DMS79 (cell line): ENCODE data around the gene SLC35A2.

Experiments
- DNase-seq: peaks from one replicate; lab custom pipeline; 2025; lab: John Stamatoyannopoulos, UW

SLC35A2 gene

DNA sequence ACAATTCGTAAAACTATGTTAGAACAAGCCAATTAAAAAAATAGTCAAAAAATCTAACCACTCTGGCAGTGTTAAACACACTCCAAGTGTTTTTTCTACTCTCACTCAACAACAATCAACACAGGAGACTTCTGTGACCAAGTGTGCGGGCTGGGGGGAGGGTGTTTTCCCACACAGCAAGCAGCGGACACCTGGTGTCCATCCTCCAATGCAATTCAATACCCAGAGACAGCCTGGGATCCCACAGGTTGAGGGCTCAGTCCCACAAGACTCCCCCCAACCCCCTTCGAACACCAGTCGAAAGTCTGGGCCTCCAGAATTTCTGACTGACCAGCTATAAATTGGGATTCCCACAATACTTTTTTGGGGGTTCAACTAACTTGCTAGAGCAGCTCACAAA, 15.7 kb upstream of the SLC35A2 start:
- DNase-seq = no peak

DNA sequence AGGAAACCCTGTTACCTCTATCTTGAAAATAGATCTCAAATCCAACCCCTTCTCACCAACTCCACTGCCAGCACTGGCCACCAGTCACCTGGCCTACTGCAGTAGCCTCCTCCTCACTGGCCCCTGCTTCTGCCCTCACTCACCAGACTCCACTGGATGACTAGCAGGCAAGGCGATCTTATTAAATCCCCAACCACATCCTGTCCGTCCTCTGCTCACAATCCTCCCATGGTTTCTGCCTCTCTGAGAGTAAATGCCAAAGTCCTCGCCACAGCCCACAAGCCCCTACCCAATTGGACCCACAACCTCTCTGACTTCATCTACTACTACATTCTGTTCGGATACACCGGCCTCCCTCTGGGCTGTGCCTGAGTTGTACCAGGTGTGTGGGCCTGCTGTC, 12.8 kb upstream of the SLC35A2 start:
- no peak for DNase-seq

DNA sequence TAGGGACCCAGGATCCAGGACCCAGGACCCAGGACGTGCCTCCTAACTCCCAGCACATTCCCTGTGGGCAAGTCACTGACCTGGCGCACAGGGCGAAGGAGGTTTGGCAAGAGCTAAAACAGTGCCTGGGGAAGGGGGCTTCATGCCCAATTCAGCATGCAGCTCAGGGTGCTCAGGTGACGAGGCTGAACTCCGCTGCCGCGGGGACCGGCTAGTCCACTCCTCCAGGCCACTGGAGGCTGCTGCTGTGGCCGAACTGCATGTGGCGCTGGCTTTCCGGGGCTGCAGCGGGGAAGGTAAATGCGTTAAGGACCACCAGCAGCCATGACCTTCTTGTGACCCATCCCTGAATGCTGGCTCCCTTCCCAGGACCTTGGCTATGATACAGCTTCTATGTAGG, 12.3 kb upstream of the SLC35A2 start:
- no peak for DNase-seq

DNA sequence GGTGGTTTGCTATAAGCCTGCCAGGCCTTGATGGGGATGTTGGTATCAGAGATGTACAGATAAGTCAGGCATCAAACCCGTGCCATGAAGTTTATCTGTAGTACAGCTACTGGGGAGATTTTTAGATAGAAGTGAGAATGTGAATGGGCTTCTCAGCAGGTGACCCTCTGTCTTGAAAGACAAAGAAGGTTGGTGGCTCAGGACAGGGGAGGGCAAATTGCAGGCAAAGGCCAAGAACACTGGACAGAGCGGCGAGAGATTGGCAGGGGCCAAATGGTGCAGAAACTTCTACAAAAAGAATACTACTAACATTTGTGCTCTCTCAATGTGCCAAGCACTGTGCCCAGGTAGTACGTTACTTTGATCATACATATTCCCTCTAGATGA, 9.3 kb upstream of the SLC35A2 start:
- DNase-seq = no peak

DNA sequence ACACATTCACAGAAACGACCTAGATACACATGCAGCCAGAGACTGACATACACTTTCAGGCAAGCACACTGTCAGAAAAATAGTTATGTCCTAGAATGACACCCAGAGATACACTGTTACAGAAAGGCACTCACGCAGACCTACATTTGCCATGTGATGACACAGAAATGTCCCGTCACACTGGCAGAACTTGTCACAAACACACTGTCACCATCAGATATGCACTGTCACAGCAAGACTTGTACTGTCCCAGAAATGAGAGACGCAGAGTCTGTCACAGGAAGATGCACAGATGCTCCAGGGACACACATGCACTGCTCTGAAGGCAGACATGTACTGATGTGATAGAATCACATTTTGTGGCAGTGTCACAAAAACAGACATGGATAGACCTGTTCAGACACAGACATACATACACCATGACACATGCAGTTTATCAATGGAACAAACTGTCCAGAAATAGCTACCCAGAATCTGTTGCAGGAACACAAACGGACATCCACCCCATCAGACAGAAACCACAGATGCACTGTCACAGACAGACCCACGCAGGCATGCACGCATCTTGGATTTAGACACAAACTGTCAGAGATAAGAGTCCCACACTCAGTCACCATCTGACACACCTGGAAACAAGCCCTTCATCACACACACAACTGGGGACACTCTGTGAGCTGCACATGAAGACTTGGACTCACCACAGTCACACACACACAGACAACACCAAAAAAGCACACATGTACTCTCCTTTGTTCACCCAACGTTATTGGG, 8.7 kb upstream of the SLC35A2 start:
- no peak for DNase-seq

DNA sequence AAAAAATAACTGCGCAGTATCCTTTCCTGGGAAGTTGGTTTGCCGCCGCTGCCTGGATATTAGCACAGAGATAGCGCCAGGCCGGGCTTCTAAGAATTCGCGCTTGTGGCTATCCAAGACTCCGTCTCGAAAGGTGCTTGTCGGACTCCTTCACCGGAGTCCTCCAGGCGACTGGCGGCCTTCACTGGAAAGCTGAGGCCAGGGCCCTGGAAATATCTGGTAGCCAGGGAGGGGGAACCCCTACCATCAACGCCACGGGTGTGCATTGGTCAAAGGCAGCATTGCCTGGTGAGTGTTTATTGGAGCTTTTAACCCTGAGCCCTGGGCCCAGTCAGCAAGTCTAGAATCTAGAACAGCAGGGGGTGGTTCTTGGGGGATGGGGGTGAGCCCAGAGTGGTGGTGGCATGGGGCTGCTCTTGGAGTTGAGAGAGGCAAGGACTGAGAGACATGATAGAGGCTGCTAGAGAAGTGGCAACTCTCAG, 8.0 kb upstream of the SLC35A2 start:
- no peak for DNase-seq

DNA sequence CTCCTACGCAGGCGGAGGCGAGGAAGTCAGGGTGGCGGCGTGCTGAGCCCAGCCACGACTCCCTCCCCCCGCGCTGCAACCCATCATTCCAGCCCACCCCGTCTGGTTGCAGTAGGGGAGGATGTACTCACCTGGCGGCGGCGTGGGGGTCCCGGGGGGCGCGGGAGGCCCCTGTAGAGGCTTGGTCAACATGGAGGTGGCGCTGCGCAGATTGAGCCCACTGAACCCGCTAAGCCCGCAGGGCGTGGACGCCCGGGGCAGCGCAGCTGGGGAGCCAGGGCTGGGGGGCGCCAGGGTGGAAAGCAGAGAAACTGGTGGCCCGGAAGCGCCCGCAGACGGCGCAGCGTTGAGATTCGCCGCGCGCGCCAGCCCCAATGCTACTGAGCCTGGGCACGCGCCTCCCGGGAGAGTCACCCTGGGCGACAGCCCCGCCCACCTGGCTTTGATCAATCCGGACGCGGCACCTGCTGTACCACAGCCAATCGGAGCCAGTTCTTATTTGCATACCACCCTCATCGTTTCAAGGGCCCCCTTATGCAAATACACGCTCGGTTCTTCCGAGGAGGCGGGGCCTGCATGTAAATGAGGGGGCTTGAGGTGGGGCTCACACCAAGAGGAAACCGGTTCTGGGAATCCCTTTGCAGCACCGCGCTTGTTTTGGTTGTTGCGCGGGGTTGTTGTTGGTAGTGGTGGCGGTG, 7.3 kb upstream of the SLC35A2 start, which contains the start of gene PIM2:
TSS of gene PIM2 (minus strand) at position 382 of the 698 bp plus-strand sequence. CDS start at position 192, 190 bp downstream.
- peak; percentile 92 for DNase-seq

DNA sequence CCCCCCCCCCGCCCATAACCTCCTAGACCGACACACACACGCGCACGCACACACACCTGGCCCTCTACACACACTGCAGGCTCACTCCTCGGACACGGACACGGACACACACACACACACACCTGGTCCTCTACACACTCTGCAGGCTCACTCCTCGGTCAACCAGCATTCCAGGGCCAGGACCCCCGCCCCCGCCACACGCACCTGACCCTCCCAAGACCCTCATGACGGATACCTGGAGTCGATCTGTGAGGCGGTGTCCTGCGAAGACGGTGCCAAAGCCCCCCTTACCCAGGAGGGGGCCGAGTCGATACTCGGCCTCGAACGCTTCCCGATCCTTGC, 6.8 kb upstream of the SLC35A2 start:
- DNase-seq = no peak

DNA sequence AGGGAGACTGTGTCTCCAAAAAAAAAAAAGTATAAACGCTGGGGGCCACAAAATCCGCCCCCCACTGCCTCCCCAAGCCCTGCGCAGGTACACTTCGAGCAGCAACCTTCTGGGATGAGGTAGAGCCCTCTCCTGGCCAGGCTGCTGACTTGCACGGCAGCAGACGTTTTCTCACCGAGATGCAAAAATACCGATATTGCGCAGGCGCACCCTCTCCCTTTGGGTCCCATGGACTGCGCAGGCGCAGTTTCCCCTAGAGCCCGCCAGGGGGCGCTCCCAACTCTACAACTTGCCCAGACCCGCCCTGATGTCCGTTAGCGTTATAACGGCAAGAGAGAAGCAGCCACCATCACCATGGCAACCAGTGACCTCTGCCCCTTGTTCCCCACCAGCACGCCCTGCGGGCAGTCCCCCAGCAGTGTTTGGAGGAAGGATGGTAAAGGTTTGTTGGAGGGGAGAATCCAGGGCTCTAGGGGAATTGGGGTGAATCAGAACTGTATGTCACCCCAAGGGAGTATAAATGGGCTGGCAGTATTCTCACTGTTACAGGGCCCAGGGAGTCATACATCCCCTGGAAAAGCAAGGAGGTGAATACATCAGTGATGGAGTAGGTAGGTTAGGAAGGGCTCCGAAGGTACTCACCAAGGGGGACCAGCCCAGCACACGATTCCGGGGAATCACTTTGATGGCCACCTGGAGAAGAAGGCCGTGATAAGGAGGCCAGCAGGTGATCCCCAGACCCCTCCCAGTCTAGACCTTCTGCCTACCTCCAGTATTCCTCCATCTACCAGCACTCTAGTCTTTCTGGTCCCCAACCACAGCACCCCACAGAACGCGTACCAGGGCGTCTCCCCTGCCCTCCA, 5.9 kb upstream of the SLC35A2 start:
- DNase-seq = peak; percentile 77

DNA sequence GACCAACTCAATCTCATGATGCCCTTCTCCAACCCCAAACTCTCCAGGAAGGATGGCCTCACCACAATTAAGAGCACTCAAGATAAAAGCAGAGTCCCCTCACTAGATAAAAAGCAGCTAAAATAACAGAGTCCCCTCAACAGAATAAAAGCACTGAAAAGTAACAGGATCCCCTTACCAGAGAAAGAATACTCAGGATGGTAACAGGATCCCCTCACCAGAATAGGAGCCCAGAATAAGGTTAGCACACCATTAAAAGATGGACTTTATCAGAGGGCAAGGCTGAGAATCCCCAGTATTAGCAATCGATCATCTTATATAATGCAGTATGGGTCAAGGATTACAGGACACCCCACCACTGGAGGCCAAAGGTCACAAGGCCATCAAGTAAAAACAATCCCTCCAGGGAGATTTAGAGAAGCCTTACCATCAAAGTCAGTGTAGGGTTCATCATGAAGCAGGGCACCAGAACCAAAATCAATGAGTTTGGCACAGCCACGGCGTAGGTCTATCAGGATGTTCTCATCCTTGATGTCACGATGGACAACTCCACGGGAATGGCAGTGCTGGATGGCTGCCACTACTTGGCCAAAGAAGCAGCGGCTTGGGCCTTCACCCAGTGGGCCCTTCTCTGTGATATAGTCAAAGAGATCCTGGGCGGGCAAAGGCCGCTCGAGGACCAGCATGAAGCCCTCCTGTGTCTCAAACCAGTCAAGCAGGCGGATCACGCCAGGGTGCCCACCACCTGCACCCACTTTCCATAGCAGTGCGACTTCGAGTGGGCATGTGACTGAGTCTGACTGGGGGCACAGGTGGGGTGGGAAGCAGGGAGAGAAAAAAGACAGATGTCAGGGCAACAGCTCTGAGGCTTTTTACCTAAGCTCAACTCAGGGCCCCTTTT, 3.4 kb upstream of the SLC35A2 start:
- DNase-seq = no peak

DNA sequence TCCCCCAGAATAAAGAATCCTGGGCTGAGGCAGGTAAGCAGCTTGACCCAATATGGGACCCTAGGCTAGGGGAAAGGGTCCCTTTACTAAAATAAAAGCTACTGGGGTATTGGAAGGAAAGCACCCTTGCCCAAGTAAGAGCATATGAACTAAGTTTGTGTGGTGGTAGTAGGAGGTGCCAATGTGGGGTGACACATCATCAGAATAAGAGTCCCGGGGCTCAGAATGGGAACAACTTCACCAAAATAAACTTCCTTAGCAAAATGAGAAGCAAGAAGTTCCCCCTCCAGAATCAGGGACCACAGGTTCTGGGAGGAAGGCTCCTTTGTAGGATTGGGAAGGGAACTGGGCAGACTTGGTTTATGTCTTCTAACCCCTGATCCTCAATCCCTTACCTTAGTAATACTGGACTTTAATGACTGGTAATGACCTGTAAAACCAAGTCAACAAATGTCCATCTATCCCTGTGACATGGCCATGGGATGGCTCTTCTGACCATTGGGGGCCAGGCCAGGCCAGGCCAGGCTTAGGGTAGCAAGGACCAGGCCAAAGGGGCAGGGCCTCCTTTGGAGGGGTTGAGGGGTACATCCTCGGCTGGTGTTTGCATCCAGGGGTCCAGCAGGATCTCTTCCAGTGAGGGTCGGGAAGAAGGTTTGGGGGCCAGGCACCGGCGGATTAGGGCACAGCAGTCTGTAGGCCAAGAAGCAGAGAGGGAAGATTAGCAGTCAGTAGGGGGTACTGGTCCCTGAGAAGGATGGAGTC, 2.3 kb upstream of the SLC35A2 start:
- DNase-seq = no peak

DNA sequence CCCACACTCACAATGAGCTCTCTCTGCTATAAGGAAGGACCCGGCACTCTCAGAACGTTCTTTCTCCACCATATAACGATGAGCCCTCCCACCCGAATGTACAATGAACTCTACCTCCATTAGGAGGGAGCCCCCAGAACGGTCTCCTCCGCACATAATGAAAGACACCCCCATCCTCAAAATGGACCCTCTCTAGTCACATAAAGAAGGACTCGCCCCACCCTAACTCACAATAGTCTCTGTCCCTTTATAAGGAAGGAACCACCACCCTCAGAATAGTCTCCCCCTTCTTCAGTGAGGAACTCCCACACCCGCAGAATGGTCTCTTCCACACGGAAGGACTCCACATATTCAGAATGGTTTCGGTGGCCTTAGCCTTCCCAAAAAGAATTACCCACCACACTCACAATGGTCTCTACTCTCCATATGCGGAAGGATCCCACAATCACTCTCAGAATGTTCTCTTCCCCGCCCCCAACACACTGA, 477 bp downstream of the SLC35A2 start:
- DNase-seq = no peak

DNA sequence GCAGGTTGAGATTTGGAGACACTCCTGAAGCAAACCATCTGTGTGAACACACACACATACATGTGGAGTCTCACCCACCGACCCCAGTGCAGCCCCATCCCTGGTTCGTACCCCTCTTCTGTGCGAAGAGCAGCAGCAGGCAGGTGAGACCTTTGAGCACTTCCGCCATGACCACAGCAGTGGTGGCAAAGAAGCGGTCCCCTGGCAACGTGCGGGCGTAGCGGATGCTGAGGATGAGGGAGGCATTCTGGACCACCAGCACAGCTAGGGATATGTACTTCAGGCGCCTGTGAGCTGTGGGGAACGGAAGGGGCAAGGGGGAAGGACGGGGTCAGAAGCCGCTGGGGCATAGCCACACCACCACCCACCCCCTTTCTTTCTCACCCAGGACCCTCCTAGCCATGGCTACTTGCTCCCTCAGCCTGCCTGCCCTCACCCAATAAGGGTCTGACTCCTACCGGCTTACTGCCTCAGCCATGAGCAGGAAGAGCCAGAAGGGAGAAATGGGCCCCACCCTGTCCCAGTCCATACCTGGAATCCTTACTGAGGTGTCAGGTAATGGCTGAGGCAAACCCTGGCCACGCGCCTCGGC, 1.6 kb downstream of the SLC35A2 start:
- no peak for DNase-seq

DNA sequence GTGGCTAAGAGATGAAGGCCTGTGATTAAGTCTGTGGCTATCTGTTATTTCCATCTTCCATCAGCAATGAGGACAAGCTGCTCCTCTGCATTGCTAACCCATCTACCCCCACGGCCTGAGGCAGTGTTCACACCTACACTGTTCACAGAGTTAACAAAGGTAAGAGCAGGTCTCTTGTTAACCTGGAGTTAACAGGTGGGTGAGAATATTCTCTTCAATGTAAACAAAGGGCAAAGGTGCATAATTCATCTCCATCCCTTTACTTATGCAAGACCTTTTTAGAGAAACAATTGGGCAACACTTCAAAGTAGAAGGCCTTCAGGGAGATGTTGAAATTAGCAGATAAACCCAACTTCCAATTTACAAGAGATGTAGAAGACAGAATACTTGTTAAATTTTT, 2.8 kb downstream of the SLC35A2 start:
- DNase-seq = no peak

DNA sequence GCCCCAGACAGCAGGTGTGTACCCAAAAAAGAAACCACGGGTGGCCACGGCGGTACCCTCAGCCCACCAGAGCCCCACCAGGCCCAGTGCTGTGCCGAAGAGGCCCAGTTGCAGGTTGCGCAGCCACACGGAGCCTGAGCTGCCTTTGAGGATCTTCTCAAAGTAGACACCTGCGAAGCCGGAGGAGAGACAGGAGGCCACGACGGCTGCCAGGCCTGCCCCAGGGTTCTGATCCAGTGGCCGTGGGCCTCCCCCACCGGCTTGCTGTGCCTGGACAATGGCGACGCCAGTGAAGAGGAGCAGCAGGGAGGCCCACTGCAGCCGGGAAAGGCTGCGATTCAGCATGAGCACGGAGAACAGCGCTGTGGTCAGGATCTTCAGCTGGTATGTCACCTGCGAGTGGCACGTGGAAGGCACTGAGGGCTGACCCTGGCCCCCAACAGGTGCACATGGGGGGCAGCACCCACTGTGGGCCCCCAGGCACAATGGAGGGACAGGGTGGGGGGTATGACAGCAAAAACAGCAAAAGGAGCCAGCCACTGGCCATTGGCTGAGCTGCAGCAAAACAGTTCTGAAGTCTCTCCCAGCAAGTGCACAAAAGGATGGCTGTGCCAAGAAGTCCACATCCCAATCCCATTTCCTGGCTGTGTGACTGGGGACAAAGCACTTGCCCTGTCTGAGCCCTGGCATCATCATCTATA, 6.2 kb downstream of the SLC35A2 start:
- no peak for DNase-seq

DNA sequence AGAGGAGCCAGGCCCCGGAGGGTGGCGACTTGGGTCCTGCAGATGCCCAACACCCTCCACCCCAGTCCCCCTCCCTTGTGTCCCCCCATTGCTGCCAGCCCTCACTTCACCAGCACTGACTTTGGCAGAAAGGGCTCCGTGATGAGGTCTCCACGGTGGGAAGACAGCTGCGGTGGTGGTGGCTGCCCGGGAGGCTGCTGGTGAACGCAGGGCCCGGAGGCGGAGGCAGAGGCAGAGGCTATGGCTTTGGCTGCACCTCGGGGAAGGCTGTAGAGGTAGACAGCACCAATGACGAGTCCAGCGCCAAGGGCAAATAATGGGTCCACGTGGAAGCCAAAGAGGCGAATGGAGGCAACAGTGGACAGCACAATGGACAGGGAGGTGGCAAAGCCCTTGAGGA, 6.8 kb downstream of the SLC35A2 start:
- DNase-seq = no peak

DNA sequence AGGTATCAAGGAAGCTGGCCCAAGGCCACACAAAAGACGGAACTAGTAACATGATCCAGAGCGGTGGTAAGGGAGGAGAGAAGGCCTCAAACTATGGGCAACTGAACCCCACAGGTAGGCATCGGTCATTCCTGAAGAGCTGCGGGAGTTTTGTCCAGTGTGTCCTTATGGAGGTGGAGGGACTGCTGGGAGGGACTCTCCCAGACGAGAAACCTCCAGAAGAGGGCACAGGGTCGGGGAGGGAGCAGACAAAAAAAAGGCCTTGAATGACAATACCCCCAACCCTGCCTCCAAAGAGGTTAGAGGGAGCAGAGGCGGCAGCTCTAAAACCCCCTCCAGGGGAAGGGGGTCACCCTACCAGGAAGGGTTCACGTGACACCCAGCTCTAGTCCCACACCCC, 7.3 kb downstream of the SLC35A2 start:
- DNase-seq = no peak

DNA sequence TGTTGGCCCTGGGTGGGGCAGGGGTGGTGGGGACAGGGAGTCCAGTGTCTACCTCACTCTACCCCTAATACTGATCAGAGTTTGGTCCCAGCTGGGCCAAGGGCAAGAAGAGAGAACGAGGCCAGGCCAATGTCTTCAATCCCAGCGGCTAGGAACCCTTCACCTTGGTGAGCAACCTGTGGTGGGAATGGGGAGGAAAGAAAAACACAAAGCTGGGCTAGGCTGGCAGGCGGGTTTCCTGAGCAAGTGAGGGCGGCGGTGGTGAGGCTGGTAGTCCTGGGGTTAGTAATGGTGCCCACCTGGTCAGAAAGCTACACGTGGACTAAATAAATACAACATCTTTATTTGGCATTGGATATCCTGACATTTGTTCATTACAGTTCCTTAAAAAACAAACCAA, 8.2 kb downstream of the SLC35A2 start:
- DNase-seq = no peak

DNA sequence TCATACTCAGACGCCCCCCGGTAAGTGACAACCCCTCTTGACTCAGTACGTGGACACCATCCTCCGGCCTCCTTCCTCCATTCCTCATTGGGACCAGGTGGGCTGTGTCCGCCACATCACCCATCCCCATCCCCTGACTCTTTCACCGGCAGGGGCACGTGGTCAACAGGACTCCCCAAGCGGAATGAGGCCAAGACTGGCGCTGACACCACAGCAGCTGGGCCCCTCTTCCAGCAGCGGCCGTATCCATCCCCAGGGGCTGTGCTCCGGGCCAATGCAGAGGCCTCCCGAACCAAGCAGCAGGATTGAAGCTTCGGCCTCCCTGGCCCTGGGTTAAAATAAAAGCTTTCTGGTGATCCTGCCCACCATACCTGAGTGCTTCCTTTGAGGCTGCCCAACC, 8.7 kb downstream of the SLC35A2 start:
- DNase-seq = no peak

DNA sequence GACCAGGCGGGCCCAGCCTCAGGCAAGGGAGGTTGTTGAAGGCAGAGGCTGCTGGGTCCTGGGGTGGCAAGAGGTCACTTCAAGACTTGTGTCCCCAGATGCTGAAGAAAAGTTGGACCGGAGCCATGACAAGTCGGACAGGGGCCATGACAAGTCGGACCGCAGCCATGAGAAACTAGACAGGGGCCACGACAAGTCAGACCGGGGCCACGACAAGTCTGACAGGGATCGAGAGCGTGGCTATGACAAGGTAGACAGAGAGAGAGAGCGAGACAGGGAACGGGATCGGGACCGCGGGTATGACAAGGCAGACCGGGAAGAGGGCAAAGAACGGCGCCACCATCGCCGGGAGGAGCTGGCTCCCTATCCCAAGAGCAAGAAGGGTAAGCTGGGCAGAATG, 9.3 kb downstream of the SLC35A2 start:
- DNase-seq = no peak
